ENCODE measurements around the gene RPS18.

The RPS18 gene

DNA sequence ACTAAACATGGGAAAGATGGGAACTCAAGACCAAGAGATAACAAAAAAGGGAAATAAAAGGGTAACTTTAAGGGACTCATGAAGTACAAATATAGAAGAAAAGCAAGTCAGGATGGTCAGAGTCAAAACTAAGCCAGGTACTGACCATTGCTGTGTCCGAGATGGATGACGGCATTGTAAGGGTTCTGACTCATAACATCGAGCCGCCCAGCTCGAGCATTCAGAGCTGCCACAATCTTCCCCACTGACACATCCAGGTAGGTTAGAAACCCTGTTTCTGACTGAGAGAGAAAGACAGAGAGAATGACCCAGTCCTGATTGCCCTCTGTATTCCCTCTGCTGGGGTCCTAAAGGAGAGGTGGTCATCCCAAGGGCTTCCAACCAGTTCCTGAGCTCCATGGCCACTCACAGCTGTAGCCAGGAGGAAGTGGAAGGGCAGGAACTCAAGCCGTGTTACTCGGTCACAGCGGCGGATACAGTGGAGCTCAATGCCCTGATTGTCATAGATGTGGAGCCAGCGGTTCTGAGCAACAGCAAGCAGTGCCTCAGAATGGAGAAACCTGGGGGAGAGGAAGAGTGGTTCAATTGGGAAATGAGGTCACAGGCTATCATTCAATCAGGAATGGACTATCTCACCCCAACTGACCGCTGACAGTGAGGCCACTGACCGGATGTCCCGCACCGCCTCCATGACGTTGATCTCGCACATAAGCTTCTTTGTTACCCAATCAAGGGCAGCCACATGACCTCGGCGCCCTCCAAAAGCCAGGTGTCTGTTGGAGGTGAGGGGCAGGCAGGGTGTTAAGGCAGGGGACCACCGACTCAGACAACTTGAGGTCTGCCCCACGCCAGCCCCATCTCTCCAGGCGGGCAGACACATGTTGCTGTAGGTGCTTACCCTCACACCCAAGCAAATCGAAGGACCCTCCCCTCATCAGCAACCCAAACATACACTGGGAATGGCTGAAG lies 15.4 kb downstream of the RPS18 start:
- no peak for DNase-seq (ENCODE audit: low spot score)
- TF ChIP-seq CTCF (IDR thresholded peaks at IDR 0.05), result no peak
- no peak overlapping the region for H3K4me3 ChIP-seq
- H3K27ac ChIP-seq, result no peak overlapping the region

DNA sequence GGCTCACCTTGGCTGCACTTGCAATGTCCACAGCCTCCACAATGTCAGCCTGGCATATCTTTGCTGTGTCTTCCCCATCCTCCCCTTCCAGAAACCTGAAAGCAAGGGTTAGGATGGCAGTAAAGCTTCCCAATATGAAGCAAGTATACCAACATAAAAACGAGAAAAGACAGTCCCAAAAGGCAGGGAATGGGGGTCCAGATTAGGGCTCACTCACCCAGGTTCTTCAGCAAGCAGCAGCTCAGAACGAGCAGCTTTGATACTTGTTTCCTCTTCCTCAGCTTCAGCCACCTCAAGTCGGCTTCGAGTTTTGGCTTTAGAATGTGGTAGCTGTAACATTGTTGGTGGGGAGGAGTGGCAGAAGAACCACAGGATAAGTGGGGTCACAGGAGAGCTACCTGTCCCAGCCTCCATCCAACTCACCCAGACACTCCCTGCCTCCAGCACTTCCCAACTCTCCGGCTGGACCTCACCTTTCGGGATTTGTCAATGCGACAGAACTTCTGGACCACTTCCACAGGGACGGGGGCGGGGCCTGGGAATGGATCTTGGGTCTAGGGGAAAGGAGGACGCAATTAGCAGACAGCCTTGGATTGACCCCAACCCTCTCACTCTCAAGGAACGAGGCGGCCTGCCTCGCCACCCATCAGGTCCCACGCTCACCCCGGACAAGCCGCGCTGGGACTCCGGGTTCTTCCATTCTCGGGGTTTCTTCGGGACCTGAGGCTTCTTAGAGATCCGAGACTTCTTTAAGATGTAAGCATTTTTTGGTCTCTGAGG lies 16.5 kb downstream of the RPS18 start:
- TF ChIP-seq CTCF (IDR thresholded peaks at IDR 0.05), result no peak
- peak overlapping the region; percentile 76 for H3K4me3 ChIP-seq
- no peak for DNase-seq (ENCODE audit: low spot score)
- H3K27ac ChIP-seq, result peak overlapping the region; percentile 43 to 80

GRCh38 chr6:33288921-33289783 lies 17.3 kb downstream of the RPS18 start, which contains the start of the genes PFDN6 and WDR46:
Gene PFDN6, plus strand, starts transcription at chr6:33289601. Its CDS starts 256 bp downstream, at chr6:33289857.
Gene WDR46, minus strand, starts transcription at chr6:33289239. Its CDS starts 69 bp downstream, at chr6:33289170.
- no peak for TF ChIP-seq CTCF (IDR thresholded peaks at IDR 0.05)
- Histone ChIP-seq H3K4me3 (peak within 1 kb of the TSS; percentile 76), H3K27ac (peak within 1 kb of the TSS; percentile 43 to 80)
- DNase-seq (ENCODE audit: low spot score), result peak; percentile 91

DNA sequence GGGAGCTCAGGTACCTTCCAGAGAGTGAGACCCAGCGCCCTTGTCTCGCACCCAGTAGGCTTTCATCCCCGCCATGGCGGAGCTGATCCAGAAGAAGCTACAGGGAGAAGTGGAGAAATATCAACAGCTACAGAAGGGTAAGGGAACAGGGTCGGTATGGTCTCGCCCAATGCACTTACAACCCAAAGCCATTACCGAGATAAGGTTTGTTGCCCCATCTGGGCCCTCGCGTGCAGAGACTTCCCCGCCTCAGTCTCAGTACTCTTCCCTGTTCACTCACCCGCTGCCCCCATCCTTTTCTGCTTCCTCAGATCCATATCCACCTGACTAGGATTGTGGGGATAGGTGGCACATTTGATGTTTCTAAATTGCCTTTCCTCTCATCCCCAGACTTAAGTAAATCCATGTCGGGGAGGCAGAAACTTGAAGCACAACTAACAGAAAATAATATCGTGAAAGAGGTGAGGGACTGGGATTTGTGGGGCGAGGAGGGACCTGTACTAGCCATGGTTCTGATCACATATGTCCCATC lies 18.0 kb downstream of the RPS18 start:
- peak overlapping the region; percentile 43 to 80 for H3K27ac ChIP-seq
- no peak for TF ChIP-seq CTCF (IDR thresholded peaks at IDR 0.05)
- H3K4me3 ChIP-seq, result peak overlapping the region; percentile 76
- DNase-seq (ENCODE audit: low spot score), result no peak

- Histone ChIP-seq H3K4me3 (peak overlapping the region; percentile 76), H3K27ac (no peak overlapping the region)
- no peak for DNase-seq (ENCODE audit: low spot score)
- TF ChIP-seq CTCF (IDR thresholded peaks at IDR 0.05), result no peak
Observed at GRCh38 chr6:33290459-33290858, 18.6 kb downstream of the RPS18 start.

- TF ChIP-seq CTCF (IDR thresholded peaks at IDR 0.05), result no peak
- H3K27ac ChIP-seq, result no peak overlapping the region
- no peak overlapping the region for H3K4me3 ChIP-seq
- DNase-seq (ENCODE audit: low spot score), result no peak
Observed at GRCh38 chr6:33292996-33293682, 21.3 kb downstream of the RPS18 start.
